Camera-type eye (tissue), 1 donor: Measurements from ENCODE around the gene FRS2. TPM values are rescaled to one million over a fixed set of nuclear protein-coding genes. Genes with fewer than 3 reads are reported as not detected.

Experiments used
- total RNA-seq: library from RNA; depleted of rRNA; stranded (reverse); fragments of >200 nt; gene quantifications from one replicate; pipeline ENCODE4 v1.2.3, GENCODE V29; 2014

The FRS2 gene
- 129 TPM for total RNA-seq

GRCh38 chr12:69470189-69471075 is at the start of gene FRS2:
Gene FRS2 (plus strand): TSS chr12:69470388. CDS start chr12:69569031, 98,643 bp downstream.

GRCh38 chr12:69585189-69586062 is 115.2 kb downstream of the FRS2 start, which contains the start of gene CCT2:
Gene CCT2 (plus strand): TSS chr12:69585459. CDS start chr12:69585522, 63 bp downstream.

GRCh38 chr12:69610729-69611128 is 140.5 kb downstream of the FRS2 start, which contains the start of gene LRRC10:
Gene LRRC10 (minus strand): TSS chr12:69610907. CDS start chr12:69610838, 69 bp downstream.

Other genes starting within 250 kb of the FRS2 start
- gene CPSF6, start 230.8 kb upstream of the FRS2 start, total RNA-seq: 137 TPM
- gene LYZ, start 122.0 kb upstream of the FRS2 start, total RNA-seq: 104 TPM
- 36.0 TPM for gene YEATS4, start 110.6 kb upstream of the FRS2 start, total RNA-seq
- gene CCT2, start 115.1 kb downstream of the FRS2 start, total RNA-seq: 230 TPM
- gene LRRC10, start 140.5 kb downstream of the FRS2 start, total RNA-seq: not detected
- gene BEST3, start 228.9 kb downstream of the FRS2 start, total RNA-seq: 10.6 TPM